GM10266 (cell line): ENCODE measurements around the gene SMURF2.

Experiments used
- DNase-seq: peaks from one replicate; pipeline ENCODE4 v3.0.0; 2012; ENCODE audit errors: extremely low spot score
- CTCF ChIP-seq: IDR thresholded peaks from 2 replicates; pipeline ENCODE4 v1.5.1; 2012; ENCODE audit warnings: mild to moderate bottlenecking, low read depth; ENCODE audit not compliant: control insufficient read depth, insufficient read depth; ENCODE audit errors: missing control alignments

Gene SMURF2

GRCh38 chr17:64653325-64653984 is 8.7 kb downstream of the SMURF2 start:
- DNase-seq, result no peak
- TF ChIP-seq CTCF, result no peak

GRCh38 chr17:64651889-64652288 is 10.2 kb downstream of the SMURF2 start:
- TF ChIP-seq CTCF, result no peak
- DNase-seq, result no peak

- no peak for TF ChIP-seq CTCF
- DNase-seq, result no peak
Observed at GRCh38 chr17:64648234-64648633, 13.9 kb downstream of the SMURF2 start.

- DNase-seq, result no peak
- no peak for TF ChIP-seq CTCF
Observed at GRCh38 chr17:64647817-64648216, 14.3 kb downstream of the SMURF2 start.

GRCh38 chr17:64639516-64639915 is 22.6 kb downstream of the SMURF2 start:
- no peak for TF ChIP-seq CTCF
- no peak for DNase-seq

GRCh38 chr17:64638552-64639203 is 23.4 kb downstream of the SMURF2 start:
- no peak for TF ChIP-seq CTCF
- no peak for DNase-seq

- no peak for TF ChIP-seq CTCF
- DNase-seq, result peak; percentile 19
Observed at GRCh38 chr17:64635647-64636305, 26.3 kb downstream of the SMURF2 start.
